IMR-90 (cell line): ENCODE data around the gene DPYD. TPM values are rescaled to one million over a fixed set of nuclear protein-coding genes. Genes with fewer than 3 reads are reported as not detected.

ENCODE experiments used
- ATAC-seq: fragments of 200-7000 bp; cut with Tn5 transposase; 2 replicates; pipeline ENCODE4 v1.9.1; 2020; ENCODE audit warnings: low read depth, mild to moderate bottlenecking, moderate library complexity
- BruUV-seq: library from RNA; stranded (reverse); fragments of 400-500 nt; replicated peaks from 2 replicates; lab custom pipeline; 2021; lab: Mats Ljungman, UMichigan
- CTCF ChIA-PET: fragments of 300-600 bp; formaldehyde crosslinking; extraction: SDS; loops from one replicate; lab custom pipeline; 2021; ENCODE audit warnings: antibody characterized with exemption; lab: Yijun Ruan, JAX
- POLR2A ChIA-PET: fragments of 300-600 bp; sonication (Branson Sonifier 250); formaldehyde crosslinking; loops from one replicate; lab custom pipeline; 2022; ENCODE audit warnings: antibody characterized with exemption; ENCODE audit not compliant: unreplicated experiment; lab: Charles Lee
- DNase-seq: peaks from one replicate; pipeline ENCODE4 v3.0.0; 2013
- H2AFZ ChIP-seq: replicated peaks from 2 replicates; pipeline ENCODE3; 2013; ENCODE audit warnings: low read length, mild to moderate bottlenecking; ENCODE audit not compliant: poor library complexity
- H2AK5ac ChIP-seq: 2 replicates; pipeline ENCODE4 v1.6.1; 2013; ENCODE audit warnings: low read depth, low read length, inconsistent platforms
- H2AK9ac ChIP-seq: replicated peaks from 2 replicates; pipeline ENCODE3; 2013; ENCODE audit warnings: mild to moderate bottlenecking, low read depth, low read length, moderate library complexity; ENCODE audit not compliant: poor library complexity
- H2BK120ac ChIP-seq: 2 replicates; pipeline ENCODE4 v1.6.1; 2013; ENCODE audit warnings: low read depth, low read length, inconsistent platforms
- H2BK15ac ChIP-seq: 3 replicates; pipeline ENCODE4 v1.6.1; 2013; ENCODE audit warnings: low read depth, low read length, inconsistent platforms
- H2BK20ac ChIP-seq: 2 replicates; pipeline ENCODE4 v1.6.1; 2013; ENCODE audit warnings: low read depth, mild to moderate bottlenecking, inconsistent platforms, low read length, moderate library complexity
- H2BK5ac ChIP-seq: 2 replicates; pipeline ENCODE4 v1.6.1; 2013; ENCODE audit warnings: mild to moderate bottlenecking, low read depth, low read length, inconsistent platforms; ENCODE audit not compliant: poor library complexity, severe bottlenecking
- H3K14ac ChIP-seq: replicated peaks from 2 replicates; pipeline ENCODE4 v1.6.1; 2013; ENCODE audit warnings: low read depth, low read length, inconsistent platforms
- H3K18ac ChIP-seq: 2 replicates; pipeline ENCODE4 v1.6.1; 2013; ENCODE audit warnings: low read depth, low read length, control low read depth
- H3K23ac ChIP-seq: 2 replicates; pipeline ENCODE4 v1.6.1; 2013; ENCODE audit warnings: low read depth, low read length, inconsistent platforms
- H3K27ac ChIP-seq: 2 replicates; pipeline ENCODE4 v1.5.1; 2013; ENCODE audit warnings: mild to moderate bottlenecking, control low read depth, low read length; ENCODE audit not compliant: insufficient read depth
- H3K27me3 ChIP-seq: 2 replicates; pipeline ENCODE4 v1.6.1; 2013; ENCODE audit warnings: low read length; ENCODE audit not compliant: control insufficient read depth, insufficient read depth
- H3K36me3 ChIP-seq: 2 replicates; pipeline ENCODE4 v1.6.1; 2013; ENCODE audit warnings: low read length, mixed read lengths; ENCODE audit not compliant: control insufficient read depth, insufficient read depth
- H3K4ac ChIP-seq: 2 replicates; pipeline ENCODE4 v1.6.1; 2013; ENCODE audit warnings: low read depth, low read length, inconsistent platforms
- H3K4me1 ChIP-seq: 2 replicates; pipeline ENCODE4 v1.6.1; 2013; ENCODE audit warnings: low read length, mixed read lengths; ENCODE audit not compliant: control insufficient read depth, insufficient read depth
- H3K4me2 ChIP-seq: 2 replicates; pipeline ENCODE4 v1.6.1; 2013; ENCODE audit warnings: low read depth, mild to moderate bottlenecking, control low read depth, low read length, moderate library complexity
- H3K4me3 ChIP-seq: 2 replicates; pipeline ENCODE4 v1.5.1; 2013; ENCODE audit warnings: low read depth, mild to moderate bottlenecking, control low read depth, low read length, moderate library complexity; ENCODE audit not compliant: insufficient read depth
- H3K56ac ChIP-seq: 2 replicates; pipeline ENCODE4 v1.6.1; 2013; ENCODE audit warnings: low read length, inconsistent platforms; ENCODE audit not compliant: insufficient read depth; ENCODE audit errors: extremely low read depth
- H3K79me1 ChIP-seq, 2 experiments: 2 replicates each; pipeline ENCODE4 v1.6.1; 2013; ENCODE audit warnings: low read length in 2 of 2, inconsistent platforms in 1 of 2, low read depth in 1 of 2
- H3K9ac ChIP-seq: 2 replicates; pipeline ENCODE4 v1.6.1; 2013; ENCODE audit warnings: low read depth, low read length, control low read depth
- H3K9me1 ChIP-seq: 2 replicates; pipeline ENCODE4 v1.6.1; 2013; ENCODE audit warnings: low read length, inconsistent platforms; ENCODE audit not compliant: insufficient read depth
- H3K9me3 ChIP-seq: 2 replicates; pipeline ENCODE4 v1.6.1; 2013; ENCODE audit warnings: low read length; ENCODE audit not compliant: control insufficient read depth, insufficient read depth
- H4K20me1 ChIP-seq: 2 replicates; pipeline ENCODE4 v1.6.1; 2013; ENCODE audit warnings: low read length, inconsistent platforms; ENCODE audit not compliant: insufficient read depth
- H4K5ac ChIP-seq: 2 replicates; pipeline ENCODE4 v1.6.1; 2013; ENCODE audit warnings: mild to moderate bottlenecking, low read depth, low read length, control low read depth
- H4K8ac ChIP-seq, 2 experiments: 2 replicates each; pipeline ENCODE4 v1.6.1; 2013; ENCODE audit warnings: low read depth in 2 of 2, low read length in 2 of 2, control low read depth in 1 of 2, inconsistent platforms in 1 of 2
- H4K91ac ChIP-seq: 2 replicates; pipeline ENCODE4 v1.6.1; 2013; ENCODE audit warnings: low read depth, low read length, inconsistent platforms; ENCODE audit not compliant: insufficient read depth
- BHLHE40 ChIP-seq: fragments of 150-350 bp; IDR thresholded peaks from 2 replicates; pipeline ENCODE4 v1.6.1; 2016; ENCODE audit warnings: mild to moderate bottlenecking, low read depth, low read length
- CEBPB ChIP-seq: IDR thresholded peaks from 2 replicates; pipeline ENCODE4 v1.6.1; 2012; ENCODE audit warnings: low read depth, low read length, improper control_type of control experiment
- CHD1 ChIP-seq: IDR thresholded peaks from 2 replicates; pipeline ENCODE4 v1.6.1; 2012; ENCODE audit warnings: low read depth, low read length, improper control_type of control experiment
- FOS ChIP-seq: fragments of 150-350 bp; IDR thresholded peaks from 2 replicates; pipeline ENCODE4 v1.6.1; 2016; ENCODE audit warnings: low read depth, low read length
- MXI1 ChIP-seq: IDR thresholded peaks from 2 replicates; pipeline ENCODE4 v1.6.1; 2012; ENCODE audit warnings: low read depth, mild to moderate bottlenecking, low read length, moderate library complexity, borderline replicate concordance
- POLR2A ChIP-seq: IDR thresholded peaks from 2 replicates; pipeline ENCODE4 v1.6.1; 2012; ENCODE audit warnings: mild to moderate bottlenecking, low read depth, low read length
- RAD21 ChIP-seq: IDR thresholded peaks from 2 replicates; pipeline ENCODE4 v1.6.1; 2012; ENCODE audit warnings: low read length, improper control_type of control experiment
- SMC3 ChIP-seq: fragments of 150-350 bp; IDR thresholded peaks from 2 replicates; pipeline ENCODE4 v1.6.1; 2016; ENCODE audit warnings: low read depth, mild to moderate bottlenecking, antibody characterized with exemption, low read length, moderate library complexity
- WGBS, 2 experiments: methylation state at CpG; one replicate each; pipeline versions ENCODE4 v1.1.5 to v1.1.7; 2013; ENCODE audit warnings: missing lambda C conversion rate in 2 of 2; ENCODE audit not compliant: insufficient read length in 1 of 2; ENCODE audit errors: extremely low coverage in 2 of 2; 5-methylcytosine and 5-hydroxymethylcytosine counted together
- dilution Hi-C: fragments of 300-500 bp; cut with HindIII; formaldehyde crosslinking; loops from one replicate; pipeline ENCODE4 v1.14.3; 2018; ENCODE audit warnings: low sequenced_read_pairs; ENCODE audit not compliant: unreplicated experiment
- in situ Hi-C: fragments of 300-500 bp; cut with MboI; formaldehyde crosslinking; loops from 3 replicates; pipeline ENCODE4 v1.14.3; 2019; ENCODE audit warnings: low sequenced_read_pairs, inconsistent platforms, mixed read lengths
- intact Hi-C: fragments of 100-400 bp; cut with micrococcal nuclease; formaldehyde crosslinking; loops from 2 replicates; pipeline ENCODE4 v1.10.0; 2022
- polyA plus RNA-seq, 3 experiments: library from polyadenylated mRNA; depleted of rRNA; stranded (reverse); fragments of >200 nt; gene quantifications; 2 replicates each; pipeline ENCODE4 v1.2.3, GENCODE V29; 2012; ENCODE audit warnings: low replicate concordance in 1 of 3
- total RNA-seq: library from RNA; depleted of rRNA; stranded (reverse); fragments of >200 nt; gene quantifications from 2 replicates; pipeline ENCODE4 v1.2.3, GENCODE V29; 2012
- TF ChIP-seq, protein P1 (sequence below): fragments of 150-350 bp; IDR thresholded peaks from 2 replicates; pipeline ENCODE4 v1.6.1; 2016; ENCODE audit warnings: low read depth, mild to moderate bottlenecking, low read length, moderate library complexity, borderline replicate concordance
- TF ChIP-seq, protein P2 (sequence below): conservative IDR thresholded peaks from 2 replicates; pipeline ENCODE4 v1.5.1; 2012; ENCODE audit warnings: mild to moderate bottlenecking, low read depth, low read length, improper control_type of control experiment

The DPYD gene
- total and polyA plus RNA-seq, 2 of the 4 experiments (the other 2 are of a cell fraction) = 9.3 to 47.3 TPM

DNA sequence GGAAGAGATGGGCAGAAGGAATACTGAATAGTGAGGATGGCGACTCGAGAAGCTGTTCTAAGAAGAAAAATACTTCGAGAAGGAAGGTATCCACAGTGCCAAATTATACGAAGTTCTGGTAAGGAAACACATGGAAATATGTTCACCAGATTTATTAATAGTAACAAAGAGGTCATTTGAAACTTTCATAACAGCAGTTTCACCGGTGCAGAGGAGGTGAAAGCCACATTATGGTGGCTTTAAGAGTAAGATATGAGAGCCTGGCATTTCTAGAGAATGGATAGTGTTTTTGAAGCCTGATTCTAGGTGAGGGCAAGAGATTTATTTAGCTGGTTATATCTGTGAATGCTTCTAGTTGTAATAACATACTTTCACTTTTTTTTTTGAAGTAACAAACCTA is 56.2 kb downstream of the DPYD start:
- no peak overlapping the region for H3K4ac ChIP-seq
- WGBS, 2 experiments = no CpG with 5 or more reads among the region's 5 CpGs
- H3K36me3 ChIP-seq = no peaks in the 10 kb centered on the region
- no peak for TF ChIP-seq SMC3
- no peak for TF ChIP-seq MXI1
- TF ChIP-seq CHD1 = no peak
- TF ChIP-seq CEBPB = no peak
- TF ChIP-seq, protein P1, sequence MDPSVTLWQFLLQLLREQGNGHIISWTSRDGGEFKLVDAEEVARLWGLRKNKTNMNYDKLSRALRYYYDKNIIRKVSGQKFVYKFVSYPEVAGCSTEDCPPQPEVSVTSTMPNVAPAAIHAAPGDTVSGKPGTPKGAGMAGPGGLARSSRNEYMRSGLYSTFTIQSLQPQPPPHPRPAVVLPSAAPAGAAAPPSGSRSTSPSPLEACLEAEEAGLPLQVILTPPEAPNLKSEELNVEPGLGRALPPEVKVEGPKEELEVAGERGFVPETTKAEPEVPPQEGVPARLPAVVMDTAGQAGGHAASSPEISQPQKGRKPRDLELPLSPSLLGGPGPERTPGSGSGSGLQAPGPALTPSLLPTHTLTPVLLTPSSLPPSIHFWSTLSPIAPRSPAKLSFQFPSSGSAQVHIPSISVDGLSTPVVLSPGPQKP = no peak
- TF ChIP-seq, protein P2, sequence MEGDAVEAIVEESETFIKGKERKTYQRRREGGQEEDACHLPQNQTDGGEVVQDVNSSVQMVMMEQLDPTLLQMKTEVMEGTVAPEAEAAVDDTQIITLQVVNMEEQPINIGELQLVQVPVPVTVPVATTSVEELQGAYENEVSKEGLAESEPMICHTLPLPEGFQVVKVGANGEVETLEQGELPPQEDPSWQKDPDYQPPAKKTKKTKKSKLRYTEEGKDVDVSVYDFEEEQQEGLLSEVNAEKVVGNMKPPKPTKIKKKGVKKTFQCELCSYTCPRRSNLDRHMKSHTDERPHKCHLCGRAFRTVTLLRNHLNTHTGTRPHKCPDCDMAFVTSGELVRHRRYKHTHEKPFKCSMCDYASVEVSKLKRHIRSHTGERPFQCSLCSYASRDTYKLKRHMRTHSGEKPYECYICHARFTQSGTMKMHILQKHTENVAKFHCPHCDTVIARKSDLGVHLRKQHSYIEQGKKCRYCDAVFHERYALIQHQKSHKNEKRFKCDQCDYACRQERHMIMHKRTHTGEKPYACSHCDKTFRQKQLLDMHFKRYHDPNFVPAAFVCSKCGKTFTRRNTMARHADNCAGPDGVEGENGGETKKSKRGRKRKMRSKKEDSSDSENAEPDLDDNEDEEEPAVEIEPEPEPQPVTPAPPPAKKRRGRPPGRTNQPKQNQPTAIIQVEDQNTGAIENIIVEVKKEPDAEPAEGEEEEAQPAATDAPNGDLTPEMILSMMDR = no peak
- no peak for TF ChIP-seq BHLHE40
- no peak for TF ChIP-seq RAD21
- no peak for TF ChIP-seq POLR2A
- no peak for TF ChIP-seq FOS
- no peak overlapping the region for H2AFZ ChIP-seq
- dilution Hi-C loops = no loop called here
- POLR2A ChIA-PET = no interaction called here
- H4K20me1 ChIP-seq = no peaks in the 10 kb centered on the region
- H3K27ac ChIP-seq = no peak overlapping the region
- DNase-seq (no peak), ATAC-seq (no peak)
- no peak overlapping the region for H3K4me3 ChIP-seq
- no peak overlapping the region for H2AK5ac ChIP-seq
- H2BK120ac ChIP-seq = no peak overlapping the region
- H3K27me3 ChIP-seq = no peaks in the 10 kb centered on the region
- no peak overlapping the region for H2BK5ac ChIP-seq
- BruUV-seq = no TSS peak
- no peaks in the 10 kb centered on the region for H3K9me1 ChIP-seq
- H3K9ac ChIP-seq = no peak overlapping the region
- no peak overlapping the region for H4K8ac ChIP-seq
- no peak overlapping the region for H3K56ac ChIP-seq
- no peaks in the 10 kb centered on the region for H3K9me3 ChIP-seq
- H4K91ac ChIP-seq = no peak overlapping the region
- H3K4me1 ChIP-seq = no peaks in the 10 kb centered on the region; the same call in 1 of the 2 replicates
- H2BK15ac ChIP-seq = no peak overlapping the region
- H3K23ac ChIP-seq = no peak overlapping the region
- H3K79me1 ChIP-seq = no peaks in the 10 kb centered on the region; a peak in 1 of 4 replicates
- in situ Hi-C loops = no loop called here
- no peak overlapping the region for H4K5ac ChIP-seq
- H3K4me2 ChIP-seq = no peak overlapping the region
- CTCF ChIA-PET = interaction anchor here (0.8 to 1.2 kb wide), 2 partner anchors 12 to 920 kb away, joined by 3 to 4 read pairs; no protein-coding TSS in a partner anchor
- H3K18ac ChIP-seq = no peak overlapping the region
- no peak overlapping the region for H2AK9ac ChIP-seq
- no peak overlapping the region for H3K14ac ChIP-seq
- intact Hi-C loops = no loop called here
- no peak overlapping the region for H2BK20ac ChIP-seq
